ENCODE measurements around the gene MROH2A.

The MROH2A gene

GRCh38 chr2:233818639-233819621 lies 40.8 kb downstream of the MROH2A start:
- Histone ChIP-seq H3K4me3 (ENCODE audit: low read depth, low read length) (no peak overlapping the region), H3K4me1 (no peaks in the 10 kb centered on the region), H3K9ac (no peak overlapping the region), H3K4me2 (ENCODE audit: low read length) (no peak overlapping the region), H3K27ac (no peak overlapping the region), H3K36me3 (ENCODE audit: control insufficient read depth, insufficient read depth, low read length) (no peaks in the 10 kb centered on the region), H3K27me3 (ENCODE audit: control insufficient read depth, insufficient read depth, low read length) (no peaks in the 10 kb centered on the region), H2AFZ (no peak overlapping the region), H3K9me3 (ENCODE audit: control insufficient read depth, low read length) (no peaks in the 10 kb centered on the region), H3K79me2 (no peaks in the 10 kb centered on the region)
- TF ChIP-seq, protein P1, sequence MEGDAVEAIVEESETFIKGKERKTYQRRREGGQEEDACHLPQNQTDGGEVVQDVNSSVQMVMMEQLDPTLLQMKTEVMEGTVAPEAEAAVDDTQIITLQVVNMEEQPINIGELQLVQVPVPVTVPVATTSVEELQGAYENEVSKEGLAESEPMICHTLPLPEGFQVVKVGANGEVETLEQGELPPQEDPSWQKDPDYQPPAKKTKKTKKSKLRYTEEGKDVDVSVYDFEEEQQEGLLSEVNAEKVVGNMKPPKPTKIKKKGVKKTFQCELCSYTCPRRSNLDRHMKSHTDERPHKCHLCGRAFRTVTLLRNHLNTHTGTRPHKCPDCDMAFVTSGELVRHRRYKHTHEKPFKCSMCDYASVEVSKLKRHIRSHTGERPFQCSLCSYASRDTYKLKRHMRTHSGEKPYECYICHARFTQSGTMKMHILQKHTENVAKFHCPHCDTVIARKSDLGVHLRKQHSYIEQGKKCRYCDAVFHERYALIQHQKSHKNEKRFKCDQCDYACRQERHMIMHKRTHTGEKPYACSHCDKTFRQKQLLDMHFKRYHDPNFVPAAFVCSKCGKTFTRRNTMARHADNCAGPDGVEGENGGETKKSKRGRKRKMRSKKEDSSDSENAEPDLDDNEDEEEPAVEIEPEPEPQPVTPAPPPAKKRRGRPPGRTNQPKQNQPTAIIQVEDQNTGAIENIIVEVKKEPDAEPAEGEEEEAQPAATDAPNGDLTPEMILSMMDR (IDR thresholded peaks at IDR 0.05) = no peak

DNA sequence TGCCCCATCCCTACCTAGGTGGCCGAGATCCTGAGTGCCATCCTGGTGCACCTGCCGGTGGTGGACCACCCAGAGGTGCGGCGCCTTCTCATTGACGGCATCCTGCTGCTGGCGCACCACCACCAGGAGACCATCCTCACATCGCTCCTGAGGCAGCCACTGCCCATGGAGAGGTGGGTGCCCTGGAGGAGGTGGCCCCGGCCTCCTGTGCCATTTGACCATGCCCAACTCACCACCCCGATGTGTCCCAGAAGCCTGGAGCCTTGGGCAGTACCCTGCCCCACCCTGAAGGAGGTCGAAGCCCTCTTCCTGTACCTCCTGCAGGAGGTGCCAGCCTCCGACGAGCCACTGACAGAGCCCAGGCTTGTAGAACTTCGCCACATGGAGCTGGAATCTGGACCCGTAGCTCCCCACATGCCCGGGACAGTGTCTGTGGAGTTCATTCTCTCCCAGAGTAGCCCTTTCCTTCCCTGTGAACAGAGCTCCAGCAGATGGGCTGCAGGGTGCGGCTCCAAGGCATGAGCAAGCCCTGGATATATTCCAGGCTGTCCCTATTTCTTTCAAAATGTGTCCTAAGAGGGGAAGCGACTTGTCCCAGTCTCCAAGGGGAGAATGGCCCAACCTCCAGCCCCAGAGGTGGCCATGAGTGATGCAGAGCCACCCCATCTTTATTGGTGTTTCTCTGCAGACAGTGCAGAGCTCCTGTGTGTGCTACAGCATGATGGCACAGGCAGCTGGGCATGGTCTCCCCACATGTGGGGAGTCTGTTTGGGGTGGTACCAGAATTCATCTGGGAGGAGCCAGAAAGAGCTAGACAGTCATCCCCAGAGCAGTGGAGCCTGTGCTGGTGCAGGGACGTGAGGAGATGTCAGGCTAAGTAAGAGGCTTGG lies 42.0 kb downstream of the MROH2A start:
- Histone ChIP-seq H2AFZ (no peak overlapping the region), H3K4me3 (ENCODE audit: low read depth, low read length) (no peak overlapping the region), H3K27me3 (ENCODE audit: control insufficient read depth, insufficient read depth, low read length) (no peaks in the 10 kb centered on the region), H3K4me2 (ENCODE audit: low read length) (no peak overlapping the region), H3K79me2 (no peaks in the 10 kb centered on the region), H3K36me3 (ENCODE audit: control insufficient read depth, insufficient read depth, low read length) (no peaks in the 10 kb centered on the region), H3K27ac (no peak overlapping the region), H3K4me1 (no peaks in the 10 kb centered on the region), H3K9me3 (ENCODE audit: control insufficient read depth, low read length) (no peaks in the 10 kb centered on the region), H3K9ac (no peak overlapping the region)
- TF ChIP-seq, protein P1 (IDR thresholded peaks at IDR 0.05) = no peak

GRCh38 chr2:233820774-233821105 lies 42.6 kb downstream of the MROH2A start:
- TF ChIP-seq, protein P1 (IDR thresholded peaks at IDR 0.05) = no peak
- H3K79me2 ChIP-seq = no peaks in the 10 kb centered on the region
- no peak overlapping the region for H3K9ac ChIP-seq
- H3K27me3 ChIP-seq (ENCODE audit: control insufficient read depth, insufficient read depth, low read length) = no peaks in the 10 kb centered on the region
- no peak overlapping the region for H3K4me3 ChIP-seq (ENCODE audit: low read depth, low read length)
- no peaks in the 10 kb centered on the region for H3K36me3 ChIP-seq (ENCODE audit: control insufficient read depth, insufficient read depth, low read length)
- no peaks in the 10 kb centered on the region for H3K4me1 ChIP-seq
- no peak overlapping the region for H3K27ac ChIP-seq
- H3K9me3 ChIP-seq (ENCODE audit: control insufficient read depth, low read length) = no peaks in the 10 kb centered on the region
- no peak overlapping the region for H2AFZ ChIP-seq
- H3K4me2 ChIP-seq (ENCODE audit: low read length) = no peak overlapping the region

GRCh38 chr2:233821196-233821595 lies 43.1 kb downstream of the MROH2A start:
- H3K36me3 ChIP-seq (ENCODE audit: control insufficient read depth, insufficient read depth, low read length) = no peaks in the 10 kb centered on the region
- no peak overlapping the region for H3K4me3 ChIP-seq (ENCODE audit: low read depth, low read length)
- H3K9me3 ChIP-seq (ENCODE audit: control insufficient read depth, low read length) = no peaks in the 10 kb centered on the region
- H3K4me2 ChIP-seq (ENCODE audit: low read length) = no peak overlapping the region
- H3K9ac ChIP-seq = no peak overlapping the region
- H3K27ac ChIP-seq = no peak overlapping the region
- no peaks in the 10 kb centered on the region for H3K79me2 ChIP-seq
- TF ChIP-seq, protein P1 (IDR thresholded peaks at IDR 0.05) = no peak
- H3K27me3 ChIP-seq (ENCODE audit: control insufficient read depth, insufficient read depth, low read length) = no peaks in the 10 kb centered on the region
- H3K4me1 ChIP-seq = no peaks in the 10 kb centered on the region
- H2AFZ ChIP-seq = no peak overlapping the region
